Measurements from ENCODE around the gene MIA. TPM values are rescaled to one million over a fixed set of nuclear protein-coding genes. Genes with fewer than 3 reads are reported as not detected.
"Not testable (repeated sequence)": the region's sequence is repeated elsewhere in the genome, so short reads cannot be mapped to it uniquely, and the experiment has no call there.

Gene MIA
- total RNA-seq, 1 experiment from 2014 or later, result 0.75 TPM

DNA sequence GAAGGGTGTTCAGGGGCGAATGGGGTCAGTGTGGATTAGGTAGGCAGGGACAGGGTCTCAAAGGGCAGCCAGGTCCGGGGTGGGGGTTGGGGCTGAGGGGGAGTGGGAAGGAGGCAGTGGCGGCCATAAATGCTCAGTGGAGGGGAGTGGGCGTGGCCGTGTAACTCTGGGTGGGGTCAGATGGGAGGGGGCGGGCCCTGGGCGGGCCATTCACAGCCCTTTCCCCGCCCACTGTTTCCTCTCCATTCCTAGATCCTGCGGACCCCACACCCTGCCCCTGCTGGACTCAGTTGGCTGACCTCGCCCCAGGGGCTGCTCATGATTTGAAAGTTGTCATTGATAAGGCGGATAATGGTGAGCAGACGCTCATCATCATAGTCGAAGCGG, 51.0 kb downstream of the MIA start:
- BruUV-seq (replicated peaks); H3K4me1 ChIP-seq (ENCODE audit: insufficient read depth, low read length, poor library complexity, severe bottlenecking); H3K36me3 ChIP-seq (ENCODE audit: insufficient read depth, low read length, poor library complexity, severe bottlenecking); H3K27ac ChIP-seq (ENCODE audit: low read depth, low read length, poor library complexity, severe bottlenecking); intact Hi-C loops (cut with micrococcal nuclease; ENCODE audit: unreplicated experiment); H3K4me3 ChIP-seq (ENCODE audit: low read depth, low read length, poor library complexity, severe bottlenecking); H3K9me3 ChIP-seq (ENCODE audit: low read depth, low read length, poor library complexity, severe bottlenecking); CTCF ChIA-PET; POLR2A ChIA-PET (ENCODE audit: low non-redundant PET); H3K27me3 ChIP-seq (replicated peaks; ENCODE audit: insufficient read depth, low read depth, low read length, poor library complexity); DNase-seq (ENCODE audit: low spot score): not testable (repeated sequence)

DNA sequence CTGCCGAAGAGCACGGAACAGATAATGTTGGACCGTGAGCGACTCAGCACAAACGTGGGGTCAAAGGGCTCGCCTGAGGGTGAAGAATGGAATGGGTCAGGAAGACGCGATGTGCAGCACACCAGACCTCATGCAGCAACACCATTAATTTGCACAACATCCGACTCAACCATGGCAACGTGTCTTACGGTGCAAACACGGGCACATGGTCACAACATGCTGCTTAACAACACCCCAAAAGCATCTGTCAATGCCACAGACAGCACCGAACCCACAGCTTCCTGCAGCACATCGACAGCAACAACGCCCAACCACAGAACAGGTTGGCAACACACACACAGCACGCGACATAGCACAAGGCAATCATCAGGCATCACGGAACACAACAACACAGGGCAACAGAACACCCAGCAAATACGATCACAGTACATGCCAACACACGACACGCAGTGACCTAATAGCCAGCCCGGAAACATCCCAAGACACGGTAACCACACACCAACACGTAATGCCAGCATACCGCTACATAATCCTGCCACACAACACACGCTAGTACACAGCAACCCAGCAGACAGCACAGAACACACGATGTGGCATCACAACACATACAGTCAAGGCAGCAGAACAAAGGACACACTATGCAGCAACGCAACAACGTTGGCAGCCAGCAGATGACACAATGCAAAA, 51.5 kb downstream of the MIA start:
- H3K36me3 ChIP-seq (ENCODE audit: insufficient read depth, low read length, poor library complexity, severe bottlenecking); BruUV-seq (replicated peaks); DNase-seq (ENCODE audit: low spot score); H3K9me3 ChIP-seq (ENCODE audit: low read depth, low read length, poor library complexity, severe bottlenecking); H3K4me3 ChIP-seq (ENCODE audit: low read depth, low read length, poor library complexity, severe bottlenecking); H3K4me1 ChIP-seq (ENCODE audit: insufficient read depth, low read length, poor library complexity, severe bottlenecking); POLR2A ChIA-PET (ENCODE audit: low non-redundant PET); H3K27ac ChIP-seq (ENCODE audit: low read depth, low read length, poor library complexity, severe bottlenecking); intact Hi-C loops (cut with micrococcal nuclease; ENCODE audit: unreplicated experiment); CTCF ChIA-PET; H3K27me3 ChIP-seq (replicated peaks; ENCODE audit: insufficient read depth, low read depth, low read length, poor library complexity): not testable (repeated sequence)

Other genes starting within 250 kb of the MIA start
- gene SHKBP1, start 198.6 kb upstream of the MIA start, total RNA-seq (2021), result 85.5 and 110 TPM in 2 replicates
- 139 and 178 TPM in 2 replicates for gene LTBP4, start 174.2 kb upstream of the MIA start, total RNA-seq (2021)
- 38.4 and 49.3 TPM in 2 replicates for gene NUMBL, start 84.9 kb upstream of the MIA start, total RNA-seq (2021)
- gene COQ8B, start 58.6 kb upstream of the MIA start, total RNA-seq (2021), result 34.1 and 38.8 TPM in 2 replicates
- 7.2 and 8.5 TPM in 2 replicates for gene ITPKC, start 58.4 kb upstream of the MIA start, total RNA-seq (2021)
- gene ACTMAP, start 25.0 kb upstream of the MIA start, total RNA-seq (2021), result 17.1 and 20.8 TPM in 2 replicates
- gene SNRPA, start 24.3 kb upstream of the MIA start, total RNA-seq (2021), result 167 and 179 TPM in 2 replicates
- 9.1 and 14.6 TPM in 2 replicates for gene RAB4B, start 2.7 kb downstream of the MIA start, total RNA-seq (2021)
- gene EGLN2, start 23.7 kb downstream of the MIA start, total RNA-seq (2021), result 105 and 113 TPM in 2 replicates
- not detected in 2 replicates for gene CYP2A6, start 74.9 kb downstream of the MIA start, total RNA-seq (2021)
- gene CYP2A7, start 106.7 kb downstream of the MIA start, total RNA-seq (2021), result not detected in 2 replicates
- gene CYP2B6, start 215.8 kb downstream of the MIA start, total RNA-seq (2021), result not detected in 2 replicates